ENCODE results near the gene SPDYC.

The SPDYC gene

GRCh38 chr11:65206901-65207300 is 36.9 kb downstream of the SPDYC start:
- DNase-seq (ENCODE audit: low read depth), result no peak

- no peak for DNase-seq (ENCODE audit: low read depth)
These were observed 38.1 kb downstream of the SPDYC start for GRCh38 chr11:65207918-65208784.

GRCh38 chr11:65208785-65209710 is 39.0 kb downstream of the SPDYC start:
- no peak for DNase-seq (ENCODE audit: low read depth)

DNA sequence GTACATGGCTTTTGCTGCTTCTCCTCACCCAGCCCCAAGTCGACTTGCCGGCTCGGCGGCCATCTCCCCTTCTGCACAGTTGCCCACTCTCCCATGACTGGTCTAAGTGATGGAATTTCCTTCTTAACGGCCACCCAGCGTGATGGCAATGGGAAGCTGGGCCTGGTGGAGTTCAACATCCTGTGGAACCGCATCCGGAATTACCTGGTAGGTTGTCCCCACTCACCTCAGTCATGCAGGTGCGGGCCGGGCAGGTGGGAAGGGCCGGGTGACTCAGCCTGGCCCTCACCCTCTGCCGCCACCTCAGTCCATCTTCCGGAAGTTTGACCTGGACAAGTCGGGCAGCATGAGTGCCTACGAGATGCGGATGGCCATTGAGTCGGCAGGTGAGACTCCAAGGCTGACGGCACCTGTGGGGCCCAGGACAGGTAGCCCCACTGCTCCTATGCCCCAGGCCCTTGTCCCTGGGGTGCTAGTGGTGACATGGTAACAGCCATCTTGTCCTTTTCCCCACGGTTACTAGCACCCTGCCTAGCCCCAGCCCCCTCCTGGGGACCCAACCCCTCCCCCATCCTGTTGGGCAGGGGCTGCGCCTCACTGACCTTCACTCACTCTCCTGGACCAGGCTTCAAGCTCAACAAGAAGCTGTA is 39.8 kb downstream of the SPDYC start:
- DNase-seq (ENCODE audit: low read depth), result no peak

DNA sequence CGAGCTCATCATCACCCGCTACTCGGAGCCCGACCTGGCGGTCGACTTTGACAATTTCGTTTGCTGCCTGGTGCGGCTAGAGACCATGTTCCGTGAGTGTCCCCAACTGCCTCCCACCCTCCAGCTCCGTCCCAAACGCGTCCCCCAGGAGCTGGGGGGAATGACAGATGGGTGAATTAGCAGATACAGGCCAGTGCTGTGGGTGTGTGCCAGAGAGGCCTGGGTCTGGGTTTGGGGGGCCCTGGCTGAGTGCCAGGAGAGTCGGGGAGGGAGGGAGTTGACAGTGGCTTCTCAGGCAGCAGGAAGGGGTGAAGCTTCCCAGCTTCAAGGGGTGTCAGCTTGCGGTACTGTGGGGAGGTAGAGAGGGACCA is 40.3 kb downstream of the SPDYC start:
- no peak for DNase-seq (ENCODE audit: low read depth)

DNA sequence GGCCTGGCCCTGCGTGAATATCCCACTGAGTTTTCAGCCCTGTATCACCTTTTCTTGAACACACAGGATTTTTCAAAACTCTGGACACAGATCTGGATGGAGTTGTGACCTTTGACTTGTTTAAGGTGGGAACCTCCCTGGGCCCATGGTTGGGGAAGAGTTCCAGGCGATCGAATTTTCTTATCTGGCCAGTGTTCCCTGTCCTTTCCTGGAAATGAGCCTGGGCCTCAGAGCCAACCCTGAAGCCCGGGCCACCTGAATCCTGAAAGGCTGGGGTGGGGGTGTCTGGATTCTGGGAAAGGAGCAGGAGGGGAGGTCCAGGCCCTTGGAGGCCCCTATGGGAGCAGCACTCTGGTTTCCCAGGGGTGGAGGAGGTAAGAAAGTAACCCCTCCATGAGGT is 40.7 kb downstream of the SPDYC start:
- DNase-seq (ENCODE audit: low read depth), result no peak

DNA sequence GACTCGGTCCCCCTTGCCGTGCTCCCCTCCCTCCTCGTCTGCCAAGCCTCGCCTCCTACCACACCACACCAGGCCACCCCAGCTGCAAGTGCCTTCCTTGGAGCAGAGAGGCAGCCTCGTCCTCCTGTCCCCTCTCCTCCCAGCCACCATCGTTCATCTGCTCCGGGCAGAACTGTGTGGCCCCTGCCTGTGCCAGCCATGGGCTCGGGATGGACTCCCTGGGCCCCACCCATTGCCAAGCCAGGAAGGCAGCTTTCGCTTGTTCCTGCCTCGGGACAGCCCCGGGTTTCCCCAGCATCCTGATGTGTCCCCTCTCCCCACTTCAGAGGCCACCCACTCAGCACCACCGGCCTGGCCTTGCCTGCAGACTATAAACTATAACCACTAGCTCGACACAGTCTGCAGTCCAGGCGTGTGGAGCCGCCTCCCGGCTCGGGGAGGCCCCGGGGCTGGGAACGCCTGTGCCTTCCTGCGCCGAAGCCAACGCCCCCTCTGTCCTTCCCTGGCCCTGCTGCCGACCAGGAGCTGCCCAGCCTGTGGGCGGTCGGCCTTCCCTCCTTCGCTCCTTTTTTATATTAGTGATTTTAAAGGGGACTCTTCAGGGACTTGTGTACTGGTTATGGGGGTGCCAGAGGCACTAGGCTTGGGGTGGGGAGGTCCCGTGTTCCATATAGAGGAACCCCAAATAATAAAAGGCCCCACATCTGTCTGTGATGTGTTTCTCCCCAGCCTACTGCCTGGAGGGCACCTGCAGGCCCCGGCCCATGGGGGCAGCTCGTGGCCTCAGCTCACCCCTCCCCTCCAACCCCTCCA is 41.5 kb downstream of the SPDYC start:
- DNase-seq (ENCODE audit: low read depth), result peak; percentile 22

DNA sequence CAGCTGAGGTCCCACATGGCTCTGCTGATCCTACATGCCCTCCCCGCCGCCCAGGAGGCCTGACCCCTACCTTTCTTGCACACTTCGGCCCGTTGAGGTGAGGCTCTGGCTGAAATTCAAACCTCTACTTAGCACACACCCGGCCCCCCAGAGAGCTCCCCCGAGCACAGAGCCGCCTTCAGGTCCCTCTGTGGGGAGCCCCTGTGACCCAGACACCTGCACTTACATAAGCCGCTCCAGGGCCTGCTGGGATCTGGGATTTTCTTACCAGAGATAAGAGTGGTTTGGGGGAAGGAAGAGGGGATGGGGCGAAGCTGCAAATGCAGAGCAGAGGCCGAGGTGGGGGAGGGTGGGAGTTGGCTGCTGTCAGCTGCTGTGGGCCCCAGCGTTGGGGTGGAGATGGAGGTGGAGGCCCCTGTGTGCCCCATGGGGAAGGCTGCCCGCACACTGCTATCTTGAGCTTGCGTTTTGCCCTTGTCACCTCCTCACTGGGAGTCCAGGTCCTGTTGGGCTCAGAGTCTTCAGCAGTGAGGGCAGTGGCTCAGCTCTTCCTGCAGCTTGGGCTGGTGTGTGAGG is 42.3 kb downstream of the SPDYC start:
- DNase-seq (ENCODE audit: low read depth), result peak; percentile 19

- peak; percentile 38 for DNase-seq (ENCODE audit: low read depth)
These were observed 43.5 kb downstream of the SPDYC start for GRCh38 chr11:65213322-65214211.

DNA sequence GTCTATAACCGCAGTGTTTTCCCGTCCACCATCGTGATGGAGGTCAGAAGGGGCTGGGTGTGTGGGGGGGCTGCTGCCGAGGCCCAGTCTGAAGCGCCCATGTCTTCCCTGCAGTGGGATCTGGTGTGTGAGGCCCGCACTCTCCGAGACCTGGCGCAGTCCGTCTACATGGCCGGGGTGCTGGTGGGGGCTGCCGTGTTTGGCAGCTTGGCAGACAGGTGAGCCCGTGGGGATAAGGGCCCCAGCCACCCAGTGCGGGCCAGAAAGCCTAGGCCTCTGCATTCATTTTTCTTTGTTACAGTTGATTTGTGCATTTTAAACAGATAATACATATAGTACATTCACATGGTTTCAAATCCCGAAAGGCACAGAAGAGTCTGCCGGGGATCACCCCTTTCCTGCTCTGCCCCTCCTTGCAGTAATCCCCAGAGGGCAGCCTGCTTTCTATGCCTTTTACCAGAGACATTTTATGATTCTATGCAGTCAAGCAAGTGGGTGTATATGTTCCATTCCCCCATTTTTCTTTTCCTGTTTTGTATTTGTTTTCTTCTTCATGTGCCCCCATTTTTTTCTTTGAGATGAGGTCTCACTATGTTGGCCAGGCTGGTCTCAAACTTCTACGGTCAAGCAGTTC is 44.3 kb downstream of the SPDYC start:
- no peak for DNase-seq (ENCODE audit: low read depth)

- no peak for DNase-seq (ENCODE audit: low read depth)
These were observed 45.5 kb downstream of the SPDYC start for GRCh38 chr11:65215441-65216076.

DNA sequence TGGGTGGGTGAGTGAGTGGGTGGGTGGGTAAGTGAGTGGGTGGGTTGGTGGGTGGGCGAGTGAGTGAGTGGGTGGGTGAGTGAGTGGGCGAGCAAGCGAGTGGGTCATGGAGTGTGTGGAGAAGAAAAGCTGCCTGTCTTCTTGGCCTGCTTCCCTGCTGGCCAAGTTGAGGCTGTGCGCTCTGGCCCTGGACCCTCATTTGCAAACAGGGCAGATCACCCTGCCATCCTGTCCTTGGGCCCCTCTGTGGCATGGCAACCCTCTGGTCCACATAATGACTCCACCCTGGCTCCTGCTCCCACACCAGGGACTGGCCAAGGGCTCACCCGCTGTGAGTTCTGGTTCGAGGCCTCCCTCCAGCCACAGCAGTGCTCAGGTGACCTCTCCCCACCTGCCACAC is 46.8 kb downstream of the SPDYC start:
- no peak for DNase-seq (ENCODE audit: low read depth)

DNA sequence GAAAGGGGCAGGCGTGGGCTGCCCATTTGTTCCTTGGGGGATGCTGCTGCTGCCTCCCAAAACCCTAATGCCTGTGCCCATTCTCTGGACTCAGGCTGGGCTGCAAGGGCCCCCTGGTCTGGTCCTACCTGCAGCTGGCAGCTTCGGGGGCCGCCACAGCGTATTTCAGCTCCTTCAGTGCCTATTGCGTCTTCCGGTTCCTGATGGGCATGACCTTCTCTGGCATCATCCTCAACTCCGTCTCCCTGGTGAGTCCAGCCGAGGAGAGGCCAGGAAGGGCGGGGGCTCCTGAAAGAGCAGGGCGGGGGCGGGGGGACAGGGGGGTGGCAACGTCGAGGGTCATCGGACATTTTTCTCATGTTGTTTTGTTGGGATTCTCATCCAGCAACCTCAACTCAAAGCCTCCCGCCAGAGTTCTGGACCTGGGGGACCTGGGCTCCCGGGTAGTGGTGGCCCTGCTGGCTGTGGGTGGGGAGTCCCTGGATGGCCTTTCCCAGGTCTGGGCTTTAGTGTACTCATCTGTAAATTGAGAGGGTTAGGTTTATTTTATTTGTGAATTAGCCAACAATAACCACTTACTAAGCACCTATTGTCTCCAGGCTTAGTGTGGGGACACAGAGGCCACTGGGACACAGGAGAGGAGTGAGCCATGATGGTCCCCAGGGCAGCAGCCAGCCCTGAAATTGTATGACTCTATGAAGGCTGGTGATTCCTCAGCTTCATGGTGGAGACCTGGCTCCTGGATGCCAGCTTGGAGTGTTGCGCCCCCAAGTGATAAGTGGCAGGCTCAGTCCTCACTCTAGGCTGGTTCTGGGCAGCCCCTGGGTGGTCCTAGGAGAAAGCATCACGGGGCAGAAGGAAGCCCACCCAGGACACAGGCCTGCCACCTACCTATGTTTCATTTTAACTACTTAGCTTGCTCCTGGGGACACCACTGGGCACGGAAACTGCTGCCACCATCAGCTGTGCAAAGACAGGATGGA is 47.7 kb downstream of the SPDYC start:
- DNase-seq (ENCODE audit: low read depth), result no peak

DNA sequence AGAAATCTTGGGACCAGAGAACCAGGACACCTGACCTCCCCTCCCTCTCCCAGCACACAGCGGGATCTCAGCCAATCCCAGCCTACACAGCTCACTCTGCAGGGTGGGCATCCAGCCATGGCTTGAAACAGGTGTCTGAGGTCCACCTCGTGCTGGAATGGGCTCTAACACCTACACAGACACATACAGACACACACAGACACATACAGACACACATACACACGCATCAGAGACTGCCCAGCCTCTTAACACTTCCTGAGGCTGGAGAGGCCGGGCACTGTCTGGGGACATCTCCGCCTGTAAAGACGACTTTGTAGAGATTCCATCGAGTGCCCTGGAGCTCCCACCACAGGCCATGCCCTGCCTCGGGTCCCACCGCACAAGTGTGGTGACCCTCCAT is 48.4 kb downstream of the SPDYC start:
- no peak for DNase-seq (ENCODE audit: low read depth)

DNA sequence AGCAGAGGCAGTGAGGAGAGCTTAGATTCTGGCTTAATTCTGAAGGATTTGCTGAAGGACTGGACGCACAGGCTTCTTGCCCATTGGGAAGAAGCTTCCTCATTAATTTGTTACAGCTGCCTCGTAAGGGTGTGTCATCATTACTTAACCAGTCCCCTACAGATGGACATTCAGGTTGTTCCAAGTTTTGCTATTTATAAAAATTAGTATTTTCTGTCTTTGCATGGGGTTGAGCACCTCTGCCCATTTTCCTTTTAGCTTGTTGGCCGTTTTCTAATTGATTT is 49.8 kb downstream of the SPDYC start:
- DNase-seq (ENCODE audit: low read depth), result no peak

- no peak for DNase-seq (ENCODE audit: low read depth)
These were observed 51.0 kb downstream of the SPDYC start for GRCh38 chr11:65221026-65221425.
